GM18517 (cell line): Measurements from ENCODE around the gene NDUFA13.

ENCODE experiments used
- ATAC-seq: cut with Tn5 transposase; IDR thresholded peaks from one replicate; pipeline ENCODE4 v1.9.1; 2021; ENCODE audit warnings: mild to moderate bottlenecking, moderate library complexity; ENCODE audit not compliant: unreplicated experiment

The NDUFA13 gene

GRCh38 chr19:19531951-19532805 is 16.2 kb downstream of the NDUFA13 start:
- ATAC-seq, result no peak

GRCh38 chr19:19532806-19533701 is 17.0 kb downstream of the NDUFA13 start:
- ATAC-seq, result no peak

- no peak for ATAC-seq
Measured at GRCh38 chr19:19533841-19534240, 17.8 kb downstream of the NDUFA13 start.

- ATAC-seq, result no peak
Measured at GRCh38 chr19:19534556-19535265, 18.7 kb downstream of the NDUFA13 start.

GRCh38 chr19:19535311-19536191 is 19.5 kb downstream of the NDUFA13 start:
- ATAC-seq, result no peak

GRCh38 chr19:19537075-19538048 is 21.3 kb downstream of the NDUFA13 start:
- ATAC-seq, result no peak

GRCh38 chr19:19538061-19538784 is 22.2 kb downstream of the NDUFA13 start, which contains the start of gene CILP2:
Gene CILP2 (plus strand): TSS chr19:19538265. CDS start chr19:19538350, 85 bp downstream.
- no peak for ATAC-seq

GRCh38 chr19:19538785-19539166 is 22.8 kb downstream of the NDUFA13 start:
- ATAC-seq, result no peak

GRCh38 chr19:19539698-19540063 is 23.7 kb downstream of the NDUFA13 start:
- no peak for ATAC-seq

- ATAC-seq, result no peak
Measured at GRCh38 chr19:19540064-19540714, 24.2 kb downstream of the NDUFA13 start.

- ATAC-seq, result no peak
Measured at GRCh38 chr19:19540715-19541515, 24.9 kb downstream of the NDUFA13 start.

GRCh38 chr19:19541616-19542015 is 25.6 kb downstream of the NDUFA13 start:
- no peak for ATAC-seq

- ATAC-seq, result no peak
Measured at GRCh38 chr19:19542507-19542906, 26.5 kb downstream of the NDUFA13 start.

GRCh38 chr19:19543101-19543500 is 27.1 kb downstream of the NDUFA13 start:
- no peak for ATAC-seq

- no peak for ATAC-seq
Measured at GRCh38 chr19:19543640-19544039, 27.6 kb downstream of the NDUFA13 start.

GRCh38 chr19:19544257-19544953 is 28.4 kb downstream of the NDUFA13 start:
- ATAC-seq, result no peak
